ENCODE measurements around the gene JAM2.

Gene JAM2, protein sequence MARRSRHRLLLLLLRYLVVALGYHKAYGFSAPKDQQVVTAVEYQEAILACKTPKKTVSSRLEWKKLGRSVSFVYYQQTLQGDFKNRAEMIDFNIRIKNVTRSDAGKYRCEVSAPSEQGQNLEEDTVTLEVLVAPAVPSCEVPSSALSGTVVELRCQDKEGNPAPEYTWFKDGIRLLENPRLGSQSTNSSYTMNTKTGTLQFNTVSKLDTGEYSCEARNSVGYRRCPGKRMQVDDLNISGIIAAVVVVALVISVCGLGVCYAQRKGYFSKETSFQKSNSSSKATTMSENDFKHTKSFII

DNA sequence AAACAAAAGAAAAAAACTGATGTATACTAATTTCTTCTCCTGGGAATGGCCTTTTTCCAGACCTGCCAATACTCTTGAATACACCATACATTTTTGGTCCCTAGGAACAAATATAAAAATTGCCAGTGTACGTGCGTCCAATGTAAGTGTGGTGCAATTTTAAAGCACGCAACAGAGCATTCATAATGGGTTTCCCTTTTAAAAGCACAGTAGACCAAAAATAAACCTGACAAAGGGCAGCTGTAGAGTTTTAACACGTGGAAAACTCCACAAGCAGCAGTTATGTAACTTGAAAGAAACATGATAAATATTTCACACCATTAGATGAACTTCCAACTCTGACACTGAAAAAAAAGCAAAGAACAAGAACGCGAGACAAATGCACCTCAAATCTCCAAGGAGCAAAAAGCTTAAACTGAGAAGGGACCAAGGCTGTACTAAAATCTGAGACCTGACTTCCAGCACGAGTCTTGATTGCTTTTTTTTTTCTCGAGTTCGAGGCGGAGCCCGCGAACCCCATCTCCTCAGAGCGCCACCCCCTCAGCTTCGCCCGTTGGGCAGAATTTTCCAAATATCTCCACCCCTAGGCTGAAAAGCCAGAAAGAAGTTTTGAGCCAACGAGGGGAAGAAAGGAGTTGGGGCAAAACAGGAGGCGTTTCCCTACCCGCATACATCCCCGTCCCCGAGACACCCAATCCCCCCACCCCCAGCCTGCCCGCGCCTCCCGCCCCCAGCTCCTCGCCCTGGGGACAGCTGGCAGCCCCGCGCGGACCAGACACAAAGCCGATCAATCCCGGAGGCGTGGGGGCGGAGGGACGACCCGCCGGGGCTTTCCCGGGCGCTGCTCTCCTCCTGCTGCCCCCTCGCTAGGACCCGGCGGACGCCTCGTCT lies at the start of gene JAM2:
JAM2 (plus strand) TSS at position 599 of the 891 bp plus-strand sequence. CDS start 564 bp downstream, outside the sequence.
- no peaks in the 10 kb centered on the region for H3K9me3 ChIP-seq (ENCODE audit: severe bottlenecking)
- H3K27me3 ChIP-seq (ENCODE audit: insufficient read depth, low read depth, severe bottlenecking): no peaks in the 10 kb centered on the region
- peak within 1 kb of the TSS; percentile 84 for H3K4me3 ChIP-seq (ENCODE audit: low read depth, low read length)
- H3K27ac ChIP-seq: peak within 1 kb of the TSS; percentile 98
- DNase-seq: peak; percentile 95
- peaks cover 3% of the 10 kb centered on the region for H3K36me3 ChIP-seq
- TF ChIP-seq, protein P1, sequence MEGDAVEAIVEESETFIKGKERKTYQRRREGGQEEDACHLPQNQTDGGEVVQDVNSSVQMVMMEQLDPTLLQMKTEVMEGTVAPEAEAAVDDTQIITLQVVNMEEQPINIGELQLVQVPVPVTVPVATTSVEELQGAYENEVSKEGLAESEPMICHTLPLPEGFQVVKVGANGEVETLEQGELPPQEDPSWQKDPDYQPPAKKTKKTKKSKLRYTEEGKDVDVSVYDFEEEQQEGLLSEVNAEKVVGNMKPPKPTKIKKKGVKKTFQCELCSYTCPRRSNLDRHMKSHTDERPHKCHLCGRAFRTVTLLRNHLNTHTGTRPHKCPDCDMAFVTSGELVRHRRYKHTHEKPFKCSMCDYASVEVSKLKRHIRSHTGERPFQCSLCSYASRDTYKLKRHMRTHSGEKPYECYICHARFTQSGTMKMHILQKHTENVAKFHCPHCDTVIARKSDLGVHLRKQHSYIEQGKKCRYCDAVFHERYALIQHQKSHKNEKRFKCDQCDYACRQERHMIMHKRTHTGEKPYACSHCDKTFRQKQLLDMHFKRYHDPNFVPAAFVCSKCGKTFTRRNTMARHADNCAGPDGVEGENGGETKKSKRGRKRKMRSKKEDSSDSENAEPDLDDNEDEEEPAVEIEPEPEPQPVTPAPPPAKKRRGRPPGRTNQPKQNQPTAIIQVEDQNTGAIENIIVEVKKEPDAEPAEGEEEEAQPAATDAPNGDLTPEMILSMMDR (IDR thresholded peaks at IDR 0.05; ENCODE audit: low read depth, low read length): no peak

DNA sequence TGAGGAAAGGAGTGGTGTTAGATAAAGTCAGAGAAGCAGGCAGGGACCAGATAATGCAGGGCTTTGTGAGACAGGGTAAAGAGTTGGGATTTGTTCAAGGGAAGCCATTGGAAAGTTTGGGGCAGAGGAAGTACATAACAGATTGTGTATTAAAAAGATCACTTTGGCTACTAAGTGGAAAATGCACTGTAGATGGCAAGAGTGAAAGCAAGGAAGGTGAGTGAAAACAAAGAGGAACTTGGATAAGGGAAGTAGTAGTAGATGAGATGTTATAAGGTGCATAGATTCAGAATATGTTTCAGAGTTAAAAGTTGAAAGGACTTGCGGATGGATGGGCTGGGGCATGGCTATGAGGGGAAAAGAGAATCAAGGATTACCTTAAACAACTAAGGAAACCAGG lies 49.2 kb upstream of the JAM2 start:
- TF ChIP-seq, protein P1 (IDR thresholded peaks at IDR 0.05; ENCODE audit: low read depth, low read length): no peak
- Histone ChIP-seq H3K4me3 (ENCODE audit: low read depth, low read length) (no peak overlapping the region), H3K27ac (no peak overlapping the region), H3K9me3 (ENCODE audit: severe bottlenecking) (no peaks in the 10 kb centered on the region), H3K27me3 (ENCODE audit: insufficient read depth, low read depth, severe bottlenecking) (no peaks in the 10 kb centered on the region), H3K36me3 (peaks cover 71% of the 10 kb centered on the region)
- DNase-seq: no peak

DNA sequence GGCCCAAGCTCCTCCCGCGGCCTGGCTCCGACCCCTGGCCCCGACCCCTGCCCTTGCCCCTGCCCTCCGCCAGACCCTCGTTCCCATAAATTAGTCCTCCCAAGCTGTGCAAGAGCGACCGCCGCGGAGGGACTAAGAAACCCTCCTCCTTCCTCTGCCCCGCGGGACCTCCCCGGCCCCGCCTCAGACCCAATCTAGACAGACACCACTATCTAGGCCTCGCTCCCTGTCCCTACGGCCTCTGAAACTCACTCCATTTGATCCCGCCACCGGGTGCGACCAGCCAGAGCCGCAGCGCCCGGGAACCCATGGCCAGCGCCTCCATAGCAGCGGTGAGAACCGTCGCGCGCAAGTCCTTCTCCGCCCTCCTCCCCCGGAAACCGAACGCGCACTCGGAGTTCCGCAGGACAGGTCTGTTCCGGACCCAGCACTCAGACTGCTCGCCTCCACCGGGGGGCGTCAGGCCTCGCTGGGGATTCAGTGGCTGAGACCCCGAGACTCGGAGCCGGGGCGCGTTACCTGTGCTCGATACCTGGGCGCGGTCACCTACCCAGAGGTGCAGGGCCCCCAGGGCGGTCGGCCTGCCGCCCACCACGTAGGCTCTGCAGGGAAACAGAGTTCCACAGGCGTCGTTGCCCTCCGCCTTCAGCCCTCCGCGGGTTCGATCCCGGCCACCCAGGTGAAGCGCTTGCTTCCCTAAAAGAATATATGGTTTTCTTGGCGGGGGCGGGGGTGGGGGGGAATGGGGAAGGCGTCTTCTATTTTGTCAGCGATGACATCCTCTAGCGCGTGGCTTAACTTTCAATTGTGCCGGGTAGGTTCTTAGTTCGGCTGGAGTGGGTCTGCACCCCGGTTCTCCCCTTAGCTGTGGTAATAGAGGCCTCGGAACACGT lies 31.7 kb upstream of the JAM2 start, which contains the start of gene MRPL39:
MRPL39 (minus strand) TSS at position 331 of the 893 bp plus-strand sequence; CDS start at position 325, 6 bp downstream.
- no peaks in the 10 kb centered on the region for H3K9me3 ChIP-seq (ENCODE audit: severe bottlenecking)
- peak within 1 kb of the TSS; percentile 93 for H3K4me3 ChIP-seq (ENCODE audit: low read depth, low read length)
- H3K27ac ChIP-seq: peak within 1 kb of the TSS; percentile 85
- H3K36me3 ChIP-seq: peaks cover 45% of the 10 kb centered on the region
- TF ChIP-seq, protein P1 (IDR thresholded peaks at IDR 0.05; ENCODE audit: low read depth, low read length): peak; percentile 94
- DNase-seq: peak; percentile 96
- no peaks in the 10 kb centered on the region for H3K27me3 ChIP-seq (ENCODE audit: insufficient read depth, low read depth, severe bottlenecking)

DNA sequence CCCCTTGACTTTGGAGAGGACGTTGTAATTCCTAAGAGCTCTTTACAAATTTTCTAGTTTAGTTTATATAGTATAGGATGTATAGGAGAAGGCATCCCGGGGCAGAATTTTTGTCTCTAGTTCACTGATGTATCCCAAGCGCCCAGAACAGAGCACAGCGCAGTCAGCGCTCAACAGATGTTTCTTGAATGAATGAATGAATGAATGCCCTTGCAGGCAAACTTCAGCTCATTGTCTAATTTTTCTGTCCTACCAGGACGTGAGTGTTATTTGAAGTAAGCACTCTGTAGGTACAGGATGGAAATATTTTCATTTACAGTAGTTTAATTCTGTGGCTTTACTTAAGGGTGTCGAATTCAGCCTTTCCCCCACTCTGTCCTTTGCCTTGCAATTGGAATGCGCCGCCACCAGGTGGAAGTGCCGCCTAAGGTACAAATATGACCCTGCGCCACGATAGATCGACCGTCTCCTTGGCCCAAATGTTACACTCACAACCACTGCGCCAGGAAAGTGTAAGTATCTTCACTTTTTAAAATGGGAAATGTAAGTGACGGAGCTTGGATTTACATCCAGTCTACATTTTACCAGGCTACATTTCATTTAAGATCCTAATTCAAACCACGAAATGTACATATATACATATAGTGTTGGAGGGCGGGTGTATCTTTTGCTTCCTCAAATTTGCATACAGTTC lies 30.9 kb upstream of the JAM2 start:
- Histone ChIP-seq H3K36me3 (peaks cover 37% of the 10 kb centered on the region), H3K4me3 (ENCODE audit: low read depth, low read length) (peak overlapping the region; percentile 93), H3K27ac (no peak overlapping the region), H3K9me3 (ENCODE audit: severe bottlenecking) (no peaks in the 10 kb centered on the region), H3K27me3 (ENCODE audit: insufficient read depth, low read depth, severe bottlenecking) (no peaks in the 10 kb centered on the region)
- TF ChIP-seq, protein P1 (IDR thresholded peaks at IDR 0.05; ENCODE audit: low read depth, low read length): peak; percentile 84
- DNase-seq: peak; percentile 82

DNA sequence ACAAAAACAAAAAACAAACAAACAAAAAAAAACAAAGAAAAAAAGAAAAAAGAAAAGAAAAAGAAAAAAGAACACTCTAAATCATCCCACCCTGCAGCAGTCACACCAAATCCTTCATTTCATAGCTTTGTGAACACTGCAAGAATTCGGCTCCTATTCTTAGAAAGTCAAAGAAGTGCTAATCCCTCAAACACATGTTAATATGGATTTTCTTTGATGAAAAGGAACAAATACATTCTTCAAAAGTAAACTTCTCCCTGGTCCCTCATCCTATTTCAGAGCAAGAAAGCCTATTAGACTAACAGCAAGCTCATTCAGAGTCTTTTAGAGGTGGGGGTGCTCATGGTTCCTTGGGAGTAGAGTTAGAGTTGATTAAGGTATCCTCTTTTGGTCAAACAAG lies 24.6 kb upstream of the JAM2 start:
- Histone ChIP-seq H3K4me3 (ENCODE audit: low read depth, low read length) (no peak overlapping the region), H3K27ac (no peak overlapping the region), H3K9me3 (ENCODE audit: severe bottlenecking) (no peaks in the 10 kb centered on the region), H3K36me3 (no peaks in the 10 kb centered on the region), H3K27me3 (ENCODE audit: insufficient read depth, low read depth, severe bottlenecking) (no peaks in the 10 kb centered on the region)
- no peak for DNase-seq
- TF ChIP-seq, protein P1 (IDR thresholded peaks at IDR 0.05; ENCODE audit: low read depth, low read length): no peak
